Effector memory CD8-positive, alpha-beta T cell (primary cell): ENCODE results near the gene MARCHF5.
"Not testable (repeated sequence)": the region's sequence is repeated elsewhere in the genome, so short reads cannot be mapped to it uniquely, and the experiment has no call there.

Experiments
- ATAC-seq: fragments of 150-1000 bp; cut with Tn5 transposase; replicated peaks from 2 replicates; pipeline ENCODE4 v1.10.0; 2021; ENCODE audit warnings: mild to moderate bottlenecking, moderate library complexity
- DNase-seq, 3 experiments: peaks; one replicate each; pipeline ENCODE4 v3.0.0; 2021
- H3K27ac Mint-ChIP-seq, 2 donors: one replicate each; pipeline ENCODE4 v1.8.0; 2022; ENCODE audit warnings: mild to moderate bottlenecking in 2 of 2, mixed read lengths in 2 of 2, moderate library complexity in 2 of 2
- H3K27me3 Mint-ChIP-seq, 2 donors: one replicate each; pipeline ENCODE4 v1.8.0; 2022; ENCODE audit warnings: mixed read lengths in 2 of 2
- H3K36me3 Mint-ChIP-seq: one replicate; pipeline ENCODE4 v1.8.0; 2022; ENCODE audit warnings: mild to moderate bottlenecking, moderate library complexity, mixed read lengths; ENCODE audit not compliant: insufficient read depth
- H3K4me1 Mint-ChIP-seq, 2 donors: one replicate each; pipeline ENCODE4 v1.8.0; 2022; ENCODE audit warnings: low read depth in 2 of 2, mixed read lengths in 2 of 2
- H3K4me3 Mint-ChIP-seq, 2 donors: one replicate each; pipeline ENCODE4 v1.8.0; 2022; ENCODE audit warnings: mild to moderate bottlenecking in 2 of 2, mixed read lengths in 2 of 2, moderate library complexity in 2 of 2
- H3K9me3 Mint-ChIP-seq, 2 donors: one replicate each; pipeline ENCODE4 v1.8.0; 2022; ENCODE audit warnings: mixed read lengths in 2 of 2

The MARCHF5 gene

GRCh38 chr10:92323079-92323478, 32.1 kb downstream of the MARCHF5 start:
- peak overlapping the region; percentile 10 to 57 for H3K27ac Mint-ChIP-seq
- H3K4me3 Mint-ChIP-seq: peak overlapping the region in 1 of 2 donors; percentile 16
- H3K4me1 Mint-ChIP-seq: peaks cover 21 to 35% of the 10 kb centered on the region in 2 donors
- H3K27me3 Mint-ChIP-seq: no peaks in the 10 kb centered on the region
- ATAC-seq: peak; percentile 62
- H3K9me3 Mint-ChIP-seq: no peaks in the 10 kb centered on the region
- peaks cover 38% of the 10 kb centered on the region for H3K36me3 Mint-ChIP-seq
- DNase-seq: no peak

DNA sequence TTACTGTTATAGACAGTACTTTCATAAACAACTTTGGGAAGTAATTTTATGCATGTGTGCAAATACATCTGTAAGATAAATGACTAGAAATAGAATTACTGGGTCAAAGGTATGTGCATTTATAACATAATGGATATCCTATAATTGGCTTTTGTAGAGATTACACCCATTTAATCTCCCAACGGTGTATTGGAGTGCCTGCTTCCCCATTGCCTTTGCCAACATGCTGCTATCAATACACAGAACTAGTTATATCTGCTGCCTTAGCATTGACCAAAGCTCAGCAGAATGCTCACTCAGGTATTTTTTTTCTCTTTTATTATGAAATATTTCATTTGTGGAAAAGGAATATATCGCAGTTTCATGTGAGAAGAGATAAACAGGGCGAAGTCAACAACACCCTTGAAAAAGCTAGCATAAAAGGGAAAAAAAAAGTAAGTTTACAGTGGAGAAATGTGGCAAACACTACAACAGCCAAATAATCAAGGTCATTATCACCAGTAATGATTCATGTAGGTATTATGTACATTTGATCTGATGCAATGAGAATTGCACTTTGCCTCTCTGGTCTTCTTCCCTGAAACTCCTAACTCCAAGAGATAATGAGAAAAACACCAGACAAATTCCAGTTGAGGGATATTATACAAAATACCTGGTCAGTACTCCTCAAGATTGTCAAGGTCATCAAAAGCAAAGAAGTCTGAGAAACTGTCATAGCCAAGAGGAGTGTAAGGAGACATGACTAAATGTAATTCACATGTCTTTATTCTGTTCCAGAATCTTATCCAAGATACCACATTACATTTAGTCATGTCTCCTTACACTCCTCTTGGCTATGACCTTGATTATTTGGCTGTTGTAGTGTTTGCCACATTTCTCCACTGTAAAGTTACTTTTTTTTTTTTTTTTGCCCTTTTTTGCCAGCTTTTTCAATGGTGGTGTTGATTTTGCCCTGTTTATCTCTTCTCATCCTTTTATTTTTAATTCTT, 36.8 kb downstream of the MARCHF5 start:
- Mint-ChIP-seq H3K27ac (no peak overlapping the region), H3K36me3 (peaks cover 15% of the 10 kb centered on the region), H3K4me1 (peaks cover 21 to 49% of the 10 kb centered on the region in 2 donors), H3K9me3 (no peaks in the 10 kb centered on the region), H3K27me3 (no peaks in the 10 kb centered on the region), H3K4me3 (no peak overlapping the region)
- ATAC-seq (no peak), DNase-seq (no peak)

DNA sequence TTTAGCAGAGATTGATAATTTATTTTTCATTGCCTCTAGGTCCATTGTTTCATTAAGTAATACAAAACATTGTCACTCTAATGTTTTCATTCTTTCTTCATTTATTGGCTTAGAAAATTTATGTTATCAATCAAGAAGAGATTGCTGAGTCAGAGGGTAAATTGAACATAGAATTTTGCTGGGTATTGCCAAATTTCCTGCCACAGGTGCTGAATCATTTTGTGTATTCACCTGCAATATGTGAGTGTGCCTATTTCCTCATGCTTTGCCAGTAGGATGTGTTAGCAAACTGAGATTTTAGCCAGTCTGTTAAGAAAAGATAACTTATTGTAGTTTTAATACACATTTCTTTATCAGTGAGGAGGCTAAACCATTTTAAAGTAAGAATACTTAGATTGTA, 38.0 kb downstream of the MARCHF5 start:
- Mint-ChIP-seq H3K4me3 (no peak overlapping the region), H3K36me3 (peaks cover 9% of the 10 kb centered on the region)

DNA sequence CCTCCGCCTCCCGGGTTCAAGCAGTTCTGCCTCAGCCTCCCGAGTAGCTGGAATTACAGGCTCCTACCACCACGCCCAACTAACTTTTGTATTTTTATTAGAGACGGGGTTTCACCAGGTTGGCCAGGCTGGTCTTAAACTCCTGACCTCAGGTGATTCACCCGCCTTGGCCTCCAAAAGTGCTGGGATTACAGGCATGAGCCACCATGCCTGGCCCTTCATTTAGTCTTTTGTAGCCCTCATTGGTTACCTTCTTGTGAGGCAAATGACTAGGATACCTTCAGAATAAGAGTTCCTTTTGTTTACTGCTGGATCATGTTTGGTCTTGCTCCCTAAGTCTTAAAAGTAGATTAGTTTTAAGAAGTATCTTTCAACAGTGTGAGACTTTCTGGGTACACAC, 39.0 kb downstream of the MARCHF5 start:
- not testable (repeated sequence) for H3K9me3 Mint-ChIP-seq, DNase-seq, ATAC-seq, H3K27me3 Mint-ChIP-seq, H3K4me3 Mint-ChIP-seq, H3K36me3 Mint-ChIP-seq
- peaks cover 13 to 28% of the 10 kb centered on the region in 2 donors for H3K4me1 Mint-ChIP-seq
- H3K27ac Mint-ChIP-seq: peak overlapping the region; percentile 7

More for the DNA sequence above, 38.0 kb downstream of the MARCHF5 start:
- ATAC-seq (no peak), DNase-seq (no peak)
- Mint-ChIP-seq H3K9me3 (no peaks in the 10 kb centered on the region), H3K27ac (peak overlapping the region in 1 of 2 donors; percentile 29), H3K4me1 (peaks cover 13 to 37% of the 10 kb centered on the region in 2 donors), H3K27me3 (no peaks in the 10 kb centered on the region)

DNA sequence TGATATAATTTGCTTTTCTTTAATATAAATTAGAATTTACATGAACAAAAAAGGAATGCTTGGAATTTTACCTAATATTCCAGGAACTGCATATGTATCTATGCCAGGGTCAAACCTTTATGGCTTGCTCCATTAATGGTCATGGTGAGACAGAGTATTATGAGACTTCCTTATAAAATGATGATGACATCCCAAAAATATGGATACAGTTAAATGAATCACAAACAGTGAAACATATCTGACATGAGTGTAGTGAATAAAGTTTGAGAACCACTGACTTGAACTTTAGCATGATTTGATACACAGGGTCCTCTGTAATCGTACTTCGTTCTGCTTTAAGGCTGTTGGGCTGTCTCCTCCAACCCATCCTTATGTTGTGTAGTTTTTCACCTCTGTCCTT, 51.8 kb downstream of the MARCHF5 start:
- Mint-ChIP-seq H3K36me3 (peaks cover 58% of the 10 kb centered on the region), H3K4me1 (peaks cover 0 to 1% of the 10 kb centered on the region in 2 donors), H3K27me3 (no peaks in the 10 kb centered on the region), H3K27ac (peak overlapping the region; percentile 1 to 83), H3K4me3 (no peak overlapping the region), H3K9me3 (no peaks in the 10 kb centered on the region)
- no peak for DNase-seq
- ATAC-seq: no peak

DNA sequence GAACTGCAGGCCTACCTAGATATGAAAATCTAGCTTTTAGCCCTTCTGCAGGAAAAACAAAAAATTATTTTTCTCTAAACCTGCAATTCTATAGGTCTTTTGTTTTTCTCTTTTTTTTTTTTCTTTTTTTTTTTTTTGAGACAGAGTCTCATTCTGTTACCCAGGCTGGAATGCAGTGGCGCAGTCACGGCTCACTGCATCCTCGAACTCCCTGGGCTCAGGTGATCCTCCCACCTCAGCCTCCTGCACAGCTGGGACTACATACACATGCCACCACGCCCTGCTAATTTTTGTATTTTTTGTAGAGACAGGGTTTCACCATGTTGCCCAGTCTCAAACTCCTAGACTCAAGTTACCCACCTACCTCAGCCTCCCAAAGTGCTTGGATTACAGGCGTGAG, 54.6 kb downstream of the MARCHF5 start:
- H3K27ac Mint-ChIP-seq, H3K4me3 Mint-ChIP-seq, H3K9me3 Mint-ChIP-seq, H3K27me3 Mint-ChIP-seq, H3K4me1 Mint-ChIP-seq, ATAC-seq, DNase-seq: not testable (repeated sequence)
- H3K36me3 Mint-ChIP-seq: peaks cover 70% of the 10 kb centered on the region

DNA sequence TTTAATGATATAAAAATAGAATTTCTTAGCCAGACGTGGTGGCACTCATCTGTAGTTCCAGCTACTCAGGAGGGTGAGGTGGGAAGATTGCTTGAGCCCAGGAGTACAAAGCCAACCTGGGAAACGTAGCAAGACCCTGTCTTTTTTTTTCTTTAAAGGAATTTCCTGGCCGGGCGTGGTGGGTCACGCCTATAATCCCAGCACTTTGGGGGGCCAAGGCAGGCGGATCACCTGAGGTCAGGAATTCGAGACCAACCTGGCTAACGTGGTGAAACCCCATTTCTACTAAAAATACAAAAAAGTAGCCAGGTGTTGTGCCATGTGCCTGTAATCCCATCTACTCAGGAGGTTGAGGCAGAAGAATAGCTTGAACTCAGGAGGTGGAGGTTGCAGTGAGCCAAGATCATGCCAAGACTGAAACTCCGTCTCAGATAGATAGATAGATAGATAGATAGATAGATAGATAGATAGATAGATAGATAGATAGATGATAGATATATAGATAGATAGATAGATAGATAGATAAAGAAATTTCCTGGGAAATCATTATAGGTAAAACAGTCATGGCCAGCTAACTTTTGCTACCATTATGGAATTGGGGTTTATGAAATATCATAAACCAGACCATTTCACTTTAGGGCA, 56.2 kb downstream of the MARCHF5 start:
- H3K27ac Mint-ChIP-seq: peak overlapping the region in 1 of 2 donors; percentile 90
- H3K9me3 Mint-ChIP-seq, H3K4me3 Mint-ChIP-seq, H3K27me3 Mint-ChIP-seq, H3K4me1 Mint-ChIP-seq, ATAC-seq, DNase-seq: not testable (repeated sequence)
- peaks cover 61% of the 10 kb centered on the region for H3K36me3 Mint-ChIP-seq

DNA sequence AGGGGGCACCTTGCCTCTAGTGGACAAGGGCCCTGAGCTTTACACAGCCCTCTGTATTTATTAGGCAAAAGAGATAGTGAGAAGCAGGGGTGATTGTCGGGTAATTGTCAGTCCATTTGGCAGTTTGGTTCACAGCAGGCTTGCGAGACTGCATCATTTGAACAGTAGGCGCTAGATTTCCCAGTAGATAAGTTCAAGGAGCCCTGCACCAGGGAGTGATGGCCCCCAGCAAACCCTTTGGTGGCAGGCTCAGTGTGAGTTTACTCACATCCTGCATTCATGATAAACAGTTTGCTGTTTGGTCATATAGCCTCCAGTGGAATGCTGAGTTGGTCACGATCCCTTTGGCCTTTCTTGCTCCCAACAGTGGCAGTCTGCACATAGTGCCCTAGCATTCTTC, 59.4 kb downstream of the MARCHF5 start:
- ATAC-seq (no peak), DNase-seq (no peak)
- no peaks in the 10 kb centered on the region for H3K9me3 Mint-ChIP-seq
- no peak overlapping the region for H3K4me3 Mint-ChIP-seq
- H3K36me3 Mint-ChIP-seq: peaks cover 44% of the 10 kb centered on the region
- H3K4me1 Mint-ChIP-seq: no peaks in the 10 kb centered on the region
- no peaks in the 10 kb centered on the region for H3K27me3 Mint-ChIP-seq
- H3K27ac Mint-ChIP-seq: no peak overlapping the region

DNA sequence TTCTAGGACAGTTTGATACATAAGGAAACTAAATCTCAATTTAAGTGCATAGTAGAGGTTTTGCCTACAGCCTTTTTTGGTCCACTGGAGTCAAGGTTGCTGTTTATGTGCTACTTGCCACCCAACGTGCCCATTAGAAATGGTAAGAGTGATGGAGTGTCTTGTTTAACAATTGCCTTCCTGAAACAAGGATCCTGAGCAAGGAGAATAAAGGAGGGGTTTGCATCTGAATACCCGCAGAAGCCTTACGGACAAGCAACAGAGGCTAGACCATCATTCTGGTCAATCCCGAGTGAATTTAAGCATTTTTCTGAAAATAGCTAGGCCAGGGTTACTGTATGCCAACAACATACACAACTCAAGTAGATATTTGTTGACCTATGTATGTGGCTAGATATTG, 63.6 kb downstream of the MARCHF5 start:
- Mint-ChIP-seq H3K9me3 (no peaks in the 10 kb centered on the region), H3K36me3 (peaks cover 8% of the 10 kb centered on the region), H3K27ac (peak overlapping the region in 1 of 2 donors; percentile 31), H3K27me3 (no peaks in the 10 kb centered on the region), H3K4me1 (no peaks in the 10 kb centered on the region), H3K4me3 (no peak overlapping the region)
- DNase-seq (no peak), ATAC-seq (no peak)

- Mint-ChIP-seq H3K27me3 (peaks cover 0 to 4% of the 10 kb centered on the region in 2 donors), H3K4me3 (no peak overlapping the region), H3K9me3 (no peaks in the 10 kb centered on the region), H3K27ac (no peak overlapping the region), H3K4me1 (no peaks in the 10 kb centered on the region), H3K36me3 (peaks cover 7% of the 10 kb centered on the region)
- no peak for ATAC-seq
- DNase-seq: no peak
Measured at GRCh38 chr10:92356041-92356440, 65.1 kb downstream of the MARCHF5 start.

GRCh38 chr10:92363498-92363897, 72.5 kb downstream of the MARCHF5 start:
- no peak for DNase-seq

DNA sequence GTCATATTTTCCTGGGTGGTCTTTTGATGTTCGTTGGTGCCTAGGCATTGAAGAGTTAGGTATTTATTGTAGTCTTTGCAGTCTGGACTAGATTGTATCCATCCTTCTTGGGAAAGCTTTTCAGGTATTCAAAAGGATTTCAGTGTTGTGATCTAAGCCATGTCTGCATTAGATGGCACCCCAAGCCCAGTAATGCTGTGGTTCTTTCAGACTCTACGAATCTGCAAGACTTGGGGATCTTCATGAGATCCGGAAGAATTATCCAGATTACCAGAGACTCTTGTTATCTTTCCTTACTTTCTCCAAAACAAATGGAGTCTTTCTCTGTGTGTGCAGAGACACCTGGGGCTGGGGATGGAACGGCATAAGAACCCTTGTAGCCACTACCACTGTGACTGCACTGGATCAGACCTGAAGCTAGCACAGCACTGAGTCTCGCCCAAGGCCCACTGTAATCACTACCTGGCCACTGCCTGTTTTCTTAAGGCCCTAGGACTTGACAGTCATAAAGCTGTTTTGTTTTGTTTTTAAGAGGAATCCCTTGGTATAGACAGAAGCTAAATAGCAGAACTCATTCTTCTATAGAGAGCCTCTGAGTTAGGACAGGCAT, 75.5 kb downstream of the MARCHF5 start:
- H3K27me3 Mint-ChIP-seq: peaks cover 27 to 40% of the 10 kb centered on the region in 2 donors
- no peaks in the 10 kb centered on the region for H3K9me3 Mint-ChIP-seq
- no peak overlapping the region for H3K27ac Mint-ChIP-seq
- H3K36me3 Mint-ChIP-seq: no peaks in the 10 kb centered on the region
- ATAC-seq: no peak
- H3K4me1 Mint-ChIP-seq: no peaks in the 10 kb centered on the region
- no peak overlapping the region for H3K4me3 Mint-ChIP-seq
- DNase-seq: no peak

More at GRCh38 chr10:92363498-92363897, 72.5 kb downstream of the MARCHF5 start:
- Mint-ChIP-seq H3K4me3 (no peak overlapping the region), H3K4me1 (no peaks in the 10 kb centered on the region), H3K27me3 (peaks cover 35 to 40% of the 10 kb centered on the region in 2 donors), H3K36me3 (no peaks in the 10 kb centered on the region), H3K27ac (no peak overlapping the region), H3K9me3 (no peaks in the 10 kb centered on the region)
- no peak for ATAC-seq

- Mint-ChIP-seq H3K27me3 (peaks cover 4 to 22% of the 10 kb centered on the region in 2 donors), H3K9me3 (no peaks in the 10 kb centered on the region), H3K27ac (no peak overlapping the region), H3K4me1 (no peaks in the 10 kb centered on the region), H3K36me3 (no peaks in the 10 kb centered on the region), H3K4me3 (no peak overlapping the region)
- ATAC-seq: no peak
- no peak for DNase-seq
Measured at GRCh38 chr10:92377962-92378361, 87.0 kb downstream of the MARCHF5 start.
